CD4-positive, alpha-beta T cell treated with Interleukin-10 for 1 hour (primary cell): ENCODE results near the gene SNX20.
A peak's percentile ranks its signal among the peaks of the same experiment; 100 is the strongest.

Source experiments
- DNase-seq: peaks from one replicate; pipeline ENCODE4 v3.0.0-alpha.2; 2020

Gene SNX20

DNA sequence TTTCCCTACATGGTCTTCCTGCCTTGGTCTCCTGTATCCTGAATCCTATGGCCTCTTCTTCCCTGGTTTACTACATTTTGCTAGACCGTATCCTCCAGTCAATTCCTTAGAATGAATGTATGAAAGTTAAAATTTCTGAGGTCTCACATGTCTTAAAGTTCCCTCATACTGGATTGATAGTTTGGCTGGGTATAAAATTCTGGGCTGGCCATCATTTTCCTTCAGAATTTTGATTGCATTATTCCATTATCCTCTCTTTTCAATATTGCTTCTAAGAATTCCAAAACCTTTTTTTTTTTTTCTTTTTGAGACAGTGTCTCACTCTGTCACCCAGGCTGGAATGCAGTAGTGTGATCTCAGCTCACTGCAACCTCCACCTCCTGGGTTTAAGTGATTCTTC is 23.1 kb upstream of the SNX20 start:
- DNase-seq, result no peak

DNA sequence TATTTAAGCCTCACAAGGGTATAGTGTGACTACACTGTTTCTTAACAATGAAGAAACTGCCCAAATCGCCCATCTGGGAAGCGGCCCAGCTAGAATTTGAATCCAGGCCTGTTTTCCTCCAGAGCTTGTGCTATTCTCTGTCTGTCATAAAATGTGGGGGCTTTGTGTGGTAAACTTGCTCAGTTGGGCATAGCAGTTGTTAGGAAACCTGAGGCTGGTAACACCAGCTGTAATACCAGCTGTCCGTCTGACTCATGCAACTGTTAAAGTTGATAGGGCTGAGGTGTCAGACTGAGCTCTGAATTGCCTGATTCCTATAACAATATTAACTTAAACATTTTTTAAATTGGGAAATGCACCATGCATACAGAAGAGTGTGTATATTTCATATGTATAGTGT is 21.6 kb upstream of the SNX20 start:
- DNase-seq, result no peak

DNA sequence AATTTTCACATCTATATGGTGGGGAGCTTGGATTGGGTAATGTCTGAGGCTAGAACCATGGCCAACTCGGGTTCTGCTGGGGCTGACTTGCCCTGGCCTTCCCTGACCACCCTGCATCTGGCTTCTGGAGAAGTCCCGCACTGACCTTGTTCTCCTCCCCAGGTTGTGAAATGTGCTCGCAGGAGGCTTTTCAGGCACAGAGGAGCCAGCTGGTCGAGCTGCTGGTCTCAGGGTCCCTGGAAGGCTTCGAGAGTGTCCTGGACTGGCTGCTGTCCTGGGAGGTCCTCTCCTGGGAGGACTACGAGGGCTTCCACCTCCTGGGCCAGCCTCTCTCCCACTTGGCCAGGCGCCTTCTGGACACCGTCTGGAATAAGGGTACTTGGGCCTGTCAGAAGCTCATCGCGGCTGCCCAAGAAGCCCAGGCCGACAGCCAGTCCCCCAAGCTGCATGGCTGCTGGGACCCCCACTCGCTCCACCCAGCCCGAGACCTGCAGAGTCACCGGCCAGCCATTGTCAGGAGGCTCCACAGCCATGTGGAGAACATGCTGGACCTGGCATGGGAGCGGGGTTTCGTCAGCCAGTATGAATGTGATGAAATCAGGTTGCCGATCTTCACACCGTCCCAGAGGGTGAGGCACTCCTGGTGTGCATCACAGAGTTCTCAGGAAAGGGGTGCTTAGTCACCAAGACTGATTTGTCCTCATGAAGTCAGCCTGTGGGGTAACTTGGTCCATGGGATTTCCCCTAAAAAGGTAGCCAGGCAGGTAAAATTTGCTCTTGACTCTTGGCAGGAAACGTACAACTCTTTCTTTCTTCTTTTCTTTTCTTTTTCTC is 18.4 kb upstream of the SNX20 start:
- DNase-seq, result peak; percentile 46

DNA sequence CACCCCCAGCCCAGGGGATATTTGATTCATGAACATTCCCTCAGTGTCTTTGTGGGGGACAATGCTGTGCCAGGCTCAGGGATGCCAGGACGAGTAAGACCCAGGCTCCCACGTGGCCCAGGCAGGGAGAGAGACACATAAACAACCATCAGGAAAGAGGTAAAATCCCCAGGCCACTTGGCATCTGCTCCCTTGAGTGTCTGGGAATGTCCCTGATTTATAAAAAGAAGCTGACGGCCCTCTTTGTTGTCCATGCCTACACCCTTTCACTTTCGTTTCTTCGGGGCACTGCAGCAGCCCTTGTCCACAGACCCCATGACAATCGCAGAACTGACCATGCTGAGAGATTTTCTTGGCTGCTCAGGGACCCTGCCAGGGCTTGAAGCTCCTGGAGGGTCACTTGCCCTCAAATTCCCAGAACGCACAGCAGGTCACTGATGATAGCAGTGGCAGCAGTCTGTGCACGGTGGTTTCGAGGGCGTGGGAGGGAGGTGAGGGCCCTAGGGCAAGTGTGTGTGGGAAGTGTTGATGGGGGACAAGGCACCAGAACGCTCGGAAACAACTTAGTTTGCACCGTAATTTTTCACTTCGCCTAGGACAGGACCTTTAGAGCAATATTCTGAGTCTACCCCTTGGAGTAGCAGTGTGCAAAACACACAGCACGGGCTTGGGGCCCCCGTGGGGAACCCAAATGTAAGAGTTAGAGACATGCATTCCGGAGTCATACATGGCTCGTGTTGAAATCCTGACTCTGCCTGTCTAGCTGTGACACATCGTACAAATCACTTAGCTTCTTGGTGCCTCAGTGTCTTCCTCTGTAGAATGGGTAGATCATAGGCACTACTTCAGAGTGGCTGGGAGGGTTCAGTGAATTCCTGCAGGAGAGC is 17.0 kb upstream of the SNX20 start:
- peak; percentile 68 for DNase-seq

DNA sequence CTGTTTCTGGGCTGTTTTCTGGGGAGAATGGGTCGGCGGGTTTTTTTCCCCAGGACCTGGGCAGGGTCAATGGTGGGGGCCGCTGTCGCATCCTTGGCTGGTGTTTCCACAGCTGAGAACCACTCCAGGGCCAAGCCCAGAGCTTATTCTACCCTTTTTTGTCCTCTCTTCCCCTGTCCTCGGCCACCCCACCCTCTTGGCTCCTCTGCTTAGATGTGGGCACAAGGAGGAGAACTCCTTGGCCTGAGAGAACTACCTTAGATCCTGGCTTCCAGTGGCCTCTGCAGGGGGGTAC is 16.3 kb upstream of the SNX20 start:
- no peak for DNase-seq

DNA sequence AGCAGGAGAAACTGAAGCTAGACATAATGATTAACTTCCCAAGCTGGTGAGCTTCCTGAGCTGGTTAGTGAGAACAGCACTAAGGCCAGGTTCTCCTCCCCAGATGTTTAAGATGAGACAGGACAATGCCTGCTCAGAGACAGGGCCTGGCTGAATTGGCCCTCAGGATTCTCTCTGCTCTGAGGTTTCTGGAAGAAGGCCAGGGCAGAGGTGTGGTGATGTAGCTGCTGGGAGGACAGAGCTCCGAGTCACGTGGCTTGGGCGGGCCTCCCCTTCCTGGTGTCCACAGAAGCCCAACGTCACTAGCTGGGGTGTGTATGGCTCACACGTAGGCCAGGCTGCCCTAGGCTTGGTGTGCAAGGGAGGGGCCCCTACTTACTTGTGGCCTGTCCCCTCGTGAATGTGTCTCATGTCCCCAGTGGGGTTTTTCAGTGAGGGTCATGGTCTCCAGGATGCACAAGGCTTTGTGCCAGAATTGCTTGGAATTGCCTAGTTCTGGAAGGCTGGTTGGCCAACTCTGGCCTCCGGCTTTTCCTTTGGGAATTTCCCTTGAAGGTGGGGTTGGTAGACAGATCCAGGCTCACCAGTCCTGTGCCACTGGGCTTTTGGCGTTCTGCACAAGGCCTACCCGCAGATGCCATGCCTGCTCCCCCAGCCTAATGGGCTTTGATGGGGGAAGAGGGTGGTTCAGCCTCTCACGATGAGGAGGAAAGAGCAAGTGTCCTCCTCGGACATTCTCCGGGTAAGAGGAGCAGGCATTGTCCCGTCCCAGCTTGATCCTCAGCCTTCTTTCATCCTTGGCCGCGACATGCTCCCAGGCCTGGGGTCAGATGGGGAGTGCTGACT is 15.7 kb upstream of the SNX20 start:
- peak; percentile 83 for DNase-seq

DNA sequence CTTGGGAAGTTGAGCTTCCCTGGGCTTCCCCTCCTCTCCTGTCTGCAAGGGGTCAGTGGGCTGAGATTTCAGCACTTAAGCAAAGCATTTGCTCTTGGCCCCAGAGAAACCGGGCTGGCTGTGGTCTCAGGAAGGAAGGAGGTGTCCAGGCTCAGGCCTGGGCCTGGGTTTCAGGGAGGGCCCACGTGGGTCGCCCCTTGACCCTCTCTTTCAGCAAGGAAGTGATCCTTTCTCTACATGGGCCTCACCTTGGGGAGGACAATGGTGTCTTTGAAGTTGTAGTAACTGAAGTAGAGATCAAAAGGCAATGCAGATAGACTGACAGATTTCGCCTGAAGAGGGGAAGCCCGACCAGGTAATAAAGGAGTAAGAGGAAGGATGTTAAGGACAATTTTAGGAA is 15.0 kb upstream of the SNX20 start:
- DNase-seq, result peak; percentile 36

DNA sequence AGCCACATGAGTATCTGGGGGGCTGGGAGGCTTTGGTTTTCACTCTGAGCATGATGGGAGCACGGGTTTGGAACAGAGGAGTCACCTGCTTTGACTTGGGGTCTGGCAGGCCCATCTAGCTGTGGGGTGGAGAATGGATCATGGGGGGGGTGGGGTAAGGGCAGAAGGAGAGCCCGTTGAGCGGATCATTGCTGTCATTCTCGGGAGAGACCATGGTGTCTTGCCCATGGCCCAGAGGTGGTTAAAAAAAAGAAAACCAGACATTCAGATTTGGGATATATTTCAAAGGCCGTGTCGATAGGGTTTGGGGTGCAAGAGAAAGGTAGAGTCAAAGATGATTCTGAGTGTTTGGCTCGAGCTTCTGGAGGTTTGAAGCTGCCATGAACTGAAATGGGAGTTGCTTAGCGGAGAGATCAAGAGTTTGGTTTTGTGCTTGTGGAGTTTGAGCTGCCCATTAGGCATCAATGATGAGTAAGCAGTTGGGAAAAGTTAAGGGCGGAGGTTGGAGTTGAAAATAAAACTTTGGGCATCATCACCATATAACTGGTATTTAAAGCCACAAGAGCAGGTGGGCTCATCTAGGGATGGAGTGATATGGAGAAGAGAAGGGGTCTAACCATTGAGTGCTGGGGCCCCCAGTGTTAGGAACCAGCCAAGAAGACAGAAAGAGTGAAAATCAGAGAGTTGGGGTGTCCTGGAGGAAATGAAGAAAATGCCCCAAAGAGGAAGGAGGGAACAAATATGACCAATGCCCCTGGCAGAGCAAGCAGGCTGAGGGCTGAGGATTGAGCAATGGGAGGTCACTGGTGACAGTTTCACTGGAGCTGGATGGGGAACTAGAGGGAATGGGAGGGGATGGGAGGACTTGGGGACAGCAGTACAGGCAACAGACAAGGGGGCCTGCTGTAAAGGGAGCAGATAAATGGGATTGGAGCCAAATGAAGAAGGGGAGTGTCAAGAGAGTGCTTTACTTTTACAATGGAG is 14.2 kb upstream of the SNX20 start:
- DNase-seq, result no peak

DNA sequence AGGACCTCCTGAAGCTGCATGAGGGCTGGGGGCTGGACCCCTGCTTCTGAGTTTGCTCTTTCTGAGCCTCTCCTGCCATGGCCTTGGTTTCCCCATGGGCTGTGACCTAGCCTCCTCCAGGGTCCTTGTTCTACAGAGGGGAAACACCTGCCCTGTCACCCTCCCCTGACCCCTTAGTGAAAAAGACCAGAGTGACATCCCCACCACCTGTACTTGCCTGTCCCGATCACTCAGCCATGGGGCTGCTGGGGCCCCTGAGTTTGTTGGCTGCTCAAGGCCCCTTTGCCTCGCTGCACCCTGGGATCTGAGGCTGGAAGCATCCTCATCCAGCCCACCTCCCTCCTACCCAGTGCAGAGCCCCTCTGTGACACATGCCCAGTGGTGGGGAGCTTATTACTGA is 13.1 kb upstream of the SNX20 start:
- no peak for DNase-seq

DNA sequence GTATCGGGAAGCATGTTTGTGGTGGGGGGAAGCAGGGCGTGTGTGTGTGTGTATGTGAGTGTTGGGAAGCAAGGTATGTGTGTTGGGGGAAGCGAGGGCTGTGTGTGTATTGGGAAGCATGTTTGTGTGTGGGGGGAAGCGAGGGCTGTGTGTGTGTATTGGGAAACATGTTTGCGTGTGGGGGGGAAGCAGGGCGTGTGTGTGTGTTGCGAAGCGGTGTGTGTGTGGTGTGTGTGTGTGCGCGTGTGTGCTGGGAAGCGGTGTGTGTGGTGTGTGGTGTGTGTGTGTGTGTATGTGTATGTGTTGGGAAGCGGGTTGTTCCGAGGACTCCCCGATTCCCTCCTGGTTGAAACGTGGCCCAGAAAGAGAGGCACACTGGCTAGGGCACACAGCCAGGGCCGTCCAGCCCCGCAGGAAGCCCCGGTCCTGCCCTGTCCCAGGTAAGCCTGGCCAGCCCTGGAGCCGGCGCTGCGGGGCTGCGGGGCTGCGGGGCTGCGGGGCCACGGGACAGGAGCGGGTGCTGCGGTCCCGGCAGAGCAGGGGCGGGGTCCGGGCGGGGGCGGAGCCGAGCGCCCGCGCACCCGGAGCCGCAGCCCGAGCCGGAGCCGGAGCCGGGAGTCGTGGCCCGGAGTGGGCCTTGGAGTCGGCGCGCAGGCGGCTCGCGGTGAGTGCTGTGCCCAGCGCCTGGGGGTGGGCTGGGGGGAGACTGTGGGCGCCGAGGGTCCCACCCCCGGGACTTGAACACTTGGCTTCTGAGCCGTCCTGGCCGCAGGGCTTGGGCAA is 12.1 kb upstream of the SNX20 start, which contains the start of gene NOD2:
TSS of gene NOD2 (plus strand) at position 608 of the 783 bp plus-strand sequence. CDS start 5,890 bp downstream, outside the sequence.
- DNase-seq, result peak; percentile 41

DNA sequence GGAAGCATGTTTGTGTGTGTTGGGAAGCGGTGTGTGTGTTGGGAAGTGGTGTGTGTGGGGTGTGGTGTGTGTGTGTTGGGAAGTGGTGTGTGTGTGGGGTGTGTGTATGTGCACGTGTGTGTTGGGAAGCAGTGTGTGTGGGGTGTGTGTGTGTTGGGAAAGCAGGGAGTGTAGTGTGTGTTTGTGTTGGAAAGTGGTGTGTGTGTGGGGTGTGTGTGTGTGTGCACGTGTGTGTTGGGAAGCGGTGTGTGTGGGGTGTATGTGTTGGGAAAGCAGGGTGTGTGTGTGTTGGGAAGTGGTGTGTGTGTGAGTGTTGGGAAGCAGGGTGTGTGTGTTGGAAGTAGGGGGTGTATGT is 11.5 kb upstream of the SNX20 start:
- DNase-seq, result no peak

DNA sequence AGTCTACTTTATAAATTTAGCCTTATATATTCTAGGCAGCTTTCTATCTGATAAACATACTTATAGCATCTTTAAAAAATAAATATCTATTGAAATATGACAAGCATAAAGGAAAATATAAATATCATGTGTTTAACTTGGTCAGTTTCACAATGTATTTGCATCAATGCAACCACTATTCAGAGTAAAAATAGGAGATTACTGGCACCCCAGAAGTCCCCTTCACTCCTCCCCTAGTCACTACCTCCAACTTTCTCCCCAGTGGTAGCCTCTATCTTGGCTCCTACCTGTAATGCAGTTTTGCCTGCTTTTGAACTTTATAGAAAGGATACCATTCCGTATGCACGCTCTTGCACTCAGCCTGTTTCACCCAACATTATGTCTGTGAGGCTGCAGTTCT is 9.1 kb upstream of the SNX20 start:
- no peak for DNase-seq

DNA sequence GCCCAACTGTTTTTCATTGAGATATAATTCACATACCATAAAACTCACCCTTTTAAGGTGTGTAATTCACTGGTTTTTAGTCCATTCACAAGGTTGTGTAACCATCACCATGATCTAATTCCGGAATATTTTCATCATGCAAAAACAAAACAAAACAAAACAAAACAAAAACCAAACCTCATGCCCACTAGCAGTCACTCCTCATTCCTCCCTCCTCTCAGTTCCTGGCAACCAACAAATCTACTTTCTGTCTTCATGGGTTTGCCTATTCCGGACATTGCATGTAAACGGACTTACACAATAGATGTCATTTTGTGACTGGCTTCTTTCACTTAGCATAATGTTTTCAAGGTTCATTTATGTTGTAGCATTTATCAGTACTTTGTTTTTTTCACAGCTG is 7.8 kb upstream of the SNX20 start:
- no peak for DNase-seq

DNA sequence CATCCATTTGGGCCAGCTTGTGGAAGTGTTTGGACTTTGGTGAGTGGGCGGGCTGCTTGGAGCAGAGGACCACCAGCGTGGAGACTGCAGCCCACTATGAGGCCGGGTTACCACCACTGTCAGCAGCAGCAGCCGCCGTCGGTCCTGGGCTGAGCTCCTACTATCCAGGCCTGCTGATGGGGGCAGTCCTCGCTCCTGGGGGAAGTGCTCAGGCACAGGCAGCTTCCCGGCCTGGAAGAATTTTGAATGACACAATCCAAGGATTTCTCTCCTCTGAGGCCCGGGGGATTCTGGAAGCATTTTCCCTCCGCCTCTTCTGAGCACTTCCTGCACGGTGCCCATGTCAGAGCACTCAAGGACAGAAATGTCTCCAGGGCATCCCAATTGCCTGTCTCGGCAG is 7.0 kb upstream of the SNX20 start:
- no peak for DNase-seq

DNA sequence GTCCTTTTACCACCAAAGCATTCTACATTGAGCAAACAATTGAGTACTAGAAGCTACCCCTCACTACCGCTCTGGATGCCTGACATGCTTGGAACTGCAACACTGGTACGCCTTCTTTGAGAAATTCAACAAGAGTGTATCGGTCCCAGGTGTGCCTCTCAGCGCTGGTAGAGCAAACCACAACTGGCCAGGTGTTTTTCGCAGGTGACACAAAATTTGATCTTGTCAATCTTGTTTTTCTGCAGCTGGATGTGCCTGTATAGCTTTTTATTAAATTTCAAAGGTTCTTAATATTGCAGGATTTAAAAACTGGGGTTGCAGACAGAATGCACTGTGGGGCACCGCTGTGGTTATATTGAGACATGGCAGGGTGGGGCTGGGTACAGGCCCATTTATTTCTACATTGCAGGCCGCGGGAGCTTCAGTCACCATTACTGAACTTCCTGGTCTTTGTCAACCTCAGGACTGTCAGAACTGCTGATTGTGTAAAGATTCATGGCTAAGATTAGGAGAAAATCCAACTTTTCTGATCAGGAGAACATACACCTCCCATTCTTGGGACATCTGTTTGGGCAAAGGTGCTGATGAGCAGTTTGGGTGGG is 4.5 kb upstream of the SNX20 start:
- DNase-seq, result peak; percentile 31

DNA sequence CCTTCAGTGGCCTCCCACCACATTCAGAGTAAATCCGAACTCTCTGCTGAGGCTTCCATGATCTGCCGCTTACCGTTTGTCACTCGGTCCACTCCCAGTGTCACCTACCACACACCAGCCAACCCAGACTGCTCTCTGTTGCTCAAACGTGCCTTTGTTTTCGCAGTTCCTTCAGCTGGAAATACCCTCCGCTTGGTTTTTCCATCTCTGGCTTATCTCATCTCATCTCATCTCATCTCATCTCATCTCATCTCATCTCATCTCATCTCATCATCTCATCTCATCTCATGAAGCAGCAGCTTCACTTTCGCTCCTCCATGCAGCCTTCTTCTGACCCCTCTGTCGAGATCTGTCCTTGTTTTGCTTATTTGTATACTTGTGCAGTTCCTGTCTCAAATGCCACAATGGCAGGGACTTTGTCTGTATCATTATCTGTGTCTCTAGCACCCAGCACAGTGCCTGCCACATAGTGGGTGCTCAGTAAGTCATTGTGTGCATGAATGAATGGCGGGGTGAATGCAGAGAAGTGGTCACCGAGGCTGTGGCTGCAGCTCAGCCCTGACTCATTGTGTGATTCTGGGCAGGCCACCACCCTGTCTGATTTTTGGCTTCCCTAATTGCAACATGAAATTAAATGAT is 3.8 kb upstream of the SNX20 start:
- DNase-seq, result peak; percentile 54

DNA sequence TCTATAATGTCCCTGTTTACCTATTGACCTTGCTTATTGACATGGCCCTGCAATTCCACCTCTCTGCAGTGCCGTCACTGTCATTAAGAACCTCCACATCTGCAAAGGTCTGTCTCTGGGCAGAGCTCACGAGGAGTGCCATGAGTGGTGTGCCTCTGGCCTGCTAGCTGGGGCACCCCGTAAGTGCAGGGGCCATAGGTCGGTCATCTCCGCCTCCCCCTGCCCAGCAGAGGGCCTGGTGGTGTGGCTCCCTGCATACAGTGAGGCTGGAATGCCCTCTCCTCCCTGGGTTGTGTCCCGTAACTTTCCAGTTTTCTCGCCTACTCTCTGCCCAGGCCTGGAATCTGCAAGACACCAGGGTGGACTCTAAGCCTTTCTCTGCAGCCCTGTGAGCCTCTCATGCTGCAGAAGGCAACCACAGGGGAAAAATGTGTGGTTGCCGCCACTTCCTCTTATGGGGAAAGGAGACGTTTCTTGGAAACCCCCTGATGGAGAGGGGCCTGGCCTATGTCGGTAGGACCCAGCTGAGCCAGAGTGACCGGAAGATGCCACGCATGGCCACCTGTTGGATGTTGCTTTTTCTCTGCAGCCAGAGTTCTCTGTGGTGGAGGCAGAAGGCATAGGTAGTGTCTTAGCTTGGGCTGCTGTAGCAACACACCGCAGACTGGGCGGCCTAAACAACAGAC is 2.7 kb upstream of the SNX20 start:
- DNase-seq, result peak; percentile 75

DNA sequence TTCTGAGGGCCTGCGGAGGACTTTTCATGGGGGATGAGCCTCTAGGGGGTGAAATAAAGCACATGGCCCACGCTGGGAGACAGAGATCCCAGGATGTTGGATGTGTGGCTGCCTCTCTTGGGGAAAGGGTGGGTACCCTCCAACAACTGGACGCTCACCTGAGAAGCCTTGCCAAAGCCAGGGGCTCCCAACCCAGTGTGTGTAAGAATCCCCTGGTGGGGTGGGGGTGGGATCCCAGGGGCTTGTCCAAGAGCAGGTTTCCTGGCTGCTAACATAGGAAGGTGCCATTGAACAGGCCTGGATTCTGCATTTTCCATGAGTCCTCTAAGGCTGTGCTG is 587 bp downstream of the SNX20 start:
- DNase-seq, result no peak

DNA sequence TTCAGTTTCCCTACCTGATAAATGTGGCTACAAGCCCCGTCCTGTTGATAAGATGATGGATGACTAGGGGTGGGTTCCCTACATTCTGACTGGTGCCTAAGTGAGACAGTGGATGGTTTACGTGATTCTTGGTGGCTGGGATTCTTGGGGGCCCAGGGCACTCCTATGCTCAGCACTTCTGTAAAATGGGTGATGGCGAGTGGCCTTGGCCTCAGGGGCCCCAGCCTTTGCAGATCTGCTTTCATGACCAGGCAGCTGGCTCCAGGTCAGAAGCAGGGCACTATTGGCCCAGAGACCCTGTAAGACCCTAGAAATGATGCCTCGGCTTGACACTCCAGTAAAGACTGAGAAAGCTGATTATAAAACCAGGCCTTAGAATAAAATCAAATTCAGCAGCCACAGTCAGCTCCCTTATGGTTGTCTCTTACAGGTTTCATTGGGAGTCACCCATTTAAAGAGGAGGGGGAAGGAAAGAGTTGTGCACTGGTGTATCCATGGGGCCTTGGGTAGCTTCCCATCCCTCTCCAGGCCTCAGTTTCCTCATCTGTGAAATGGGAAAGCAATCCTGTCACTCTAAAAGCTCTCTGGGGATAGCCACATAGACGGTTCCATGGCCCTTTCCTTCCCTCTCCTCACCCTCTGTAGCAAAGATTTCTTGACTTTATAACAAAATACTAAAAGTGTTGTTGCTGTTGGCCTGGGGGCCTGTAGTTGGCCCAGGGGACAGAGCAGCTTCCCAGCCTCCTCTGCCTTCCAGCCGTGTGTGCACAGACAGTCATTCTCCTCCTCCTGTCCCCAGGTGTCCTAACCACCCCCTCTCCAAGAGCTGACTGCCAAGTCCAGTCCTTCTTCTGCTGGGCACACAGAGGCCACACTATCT is 1.2 kb downstream of the SNX20 start:
- DNase-seq, result no peak
